Thyroid gland (tissue), 4 donors: ENCODE data around the gene RHO.

ENCODE experiments used
- POLR2A ChIP-seq, 2 donors: fragments of 450-650 bp; IDR thresholded peaks; one replicate each; pipeline ENCODE4 v1.6.1; 2017; ENCODE audit warnings: antibody characterized with exemption in 2 of 2, mild to moderate bottlenecking in 2 of 2, moderate library complexity in 1 of 2
- TF ChIP-seq, protein P1 (sequence below), 6 experiments: fragments of 200-600 bp in 3 of 6; fragments of 450-650 bp in 3 of 6; sonication (generic) in 3 of 6; IDR thresholded peaks; one replicate each; pipeline ENCODE4 v1.5.1; 2016 to 2019; ENCODE audit warnings: antibody characterized with exemption in 6 of 6, mild to moderate bottlenecking in 2 of 6, inconsistent platforms in 1 of 6, moderate library complexity in 1 of 6

DNA sequence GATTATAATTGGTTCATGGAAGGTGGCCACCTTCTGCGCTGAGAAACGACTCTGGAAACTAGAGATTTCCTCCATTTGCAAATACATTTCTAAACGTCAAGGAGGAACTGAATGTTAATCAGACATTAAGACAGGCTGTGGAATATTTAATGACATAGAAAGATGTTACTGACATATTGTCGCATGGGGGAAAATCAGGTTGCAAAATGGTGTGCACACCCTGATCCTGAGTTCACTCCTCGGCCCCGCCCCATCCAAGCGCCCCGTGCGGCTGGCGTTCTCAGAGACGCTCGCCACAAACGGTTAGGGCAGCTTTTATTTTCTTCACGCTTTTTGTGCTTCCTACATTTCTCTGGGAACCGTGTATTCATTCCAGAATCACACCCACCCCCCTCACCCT, 25.3 kb downstream of the RHO start:
- no peak for TF ChIP-seq POLR2A (IDR thresholded peaks at IDR 0.05)
- TF ChIP-seq, protein P1, sequence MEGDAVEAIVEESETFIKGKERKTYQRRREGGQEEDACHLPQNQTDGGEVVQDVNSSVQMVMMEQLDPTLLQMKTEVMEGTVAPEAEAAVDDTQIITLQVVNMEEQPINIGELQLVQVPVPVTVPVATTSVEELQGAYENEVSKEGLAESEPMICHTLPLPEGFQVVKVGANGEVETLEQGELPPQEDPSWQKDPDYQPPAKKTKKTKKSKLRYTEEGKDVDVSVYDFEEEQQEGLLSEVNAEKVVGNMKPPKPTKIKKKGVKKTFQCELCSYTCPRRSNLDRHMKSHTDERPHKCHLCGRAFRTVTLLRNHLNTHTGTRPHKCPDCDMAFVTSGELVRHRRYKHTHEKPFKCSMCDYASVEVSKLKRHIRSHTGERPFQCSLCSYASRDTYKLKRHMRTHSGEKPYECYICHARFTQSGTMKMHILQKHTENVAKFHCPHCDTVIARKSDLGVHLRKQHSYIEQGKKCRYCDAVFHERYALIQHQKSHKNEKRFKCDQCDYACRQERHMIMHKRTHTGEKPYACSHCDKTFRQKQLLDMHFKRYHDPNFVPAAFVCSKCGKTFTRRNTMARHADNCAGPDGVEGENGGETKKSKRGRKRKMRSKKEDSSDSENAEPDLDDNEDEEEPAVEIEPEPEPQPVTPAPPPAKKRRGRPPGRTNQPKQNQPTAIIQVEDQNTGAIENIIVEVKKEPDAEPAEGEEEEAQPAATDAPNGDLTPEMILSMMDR (IDR thresholded peaks at IDR 0.05) = no peak
